Astrocyte (in vitro differentiated cells and primary cell): ENCODE measurements around the gene S100B. TPM values are rescaled to one million over a fixed set of nuclear protein-coding genes. Genes with fewer than 3 reads are reported as not detected.

ENCODE experiments used
- DNase-seq: peaks from one replicate; pipeline ENCODE4 v3.0.0-alpha.2; 2010; ENCODE audit warnings: low read depth
- FAIRE-seq: peaks from 2 replicates; lab custom pipeline; 2011; peaks lifted over from hg19 to GRCh38; lab: Jason Lieb, UNC
- H2AFZ ChIP-seq: 2 replicates; pipeline ENCODE4 v1.6.0; 2012; ENCODE audit warnings: low read depth, low read length, inconsistent platforms
- H3K27ac ChIP-seq: 2 replicates; pipeline ENCODE4 v1.5.1; 2011; ENCODE audit warnings: low read depth, low read length, inconsistent platforms
- H3K27me3 ChIP-seq: 2 replicates; pipeline ENCODE4 v1.6.0; 2011; ENCODE audit warnings: low read length, inconsistent platforms; ENCODE audit not compliant: insufficient read depth
- H3K36me3 ChIP-seq: 2 replicates; pipeline ENCODE4 v1.5.1; 2011; ENCODE audit warnings: low read length, inconsistent platforms; ENCODE audit not compliant: insufficient read depth
- H3K4me1 ChIP-seq: 2 replicates; pipeline ENCODE4 v1.5.1; 2011; ENCODE audit warnings: low read length, inconsistent platforms; ENCODE audit not compliant: insufficient read depth
- H3K4me2 ChIP-seq: 2 replicates; pipeline ENCODE4 v1.6.0; 2012; ENCODE audit warnings: low read length, inconsistent platforms
- H3K4me3 ChIP-seq: 2 replicates; pipeline ENCODE4 v1.5.1; 2011; ENCODE audit warnings: low read depth, mild to moderate bottlenecking, low read length, inconsistent platforms; ENCODE audit not compliant: insufficient read depth
- H3K79me2 ChIP-seq: 2 replicates; pipeline ENCODE4 v1.6.0; 2012; ENCODE audit warnings: mild to moderate bottlenecking, low read length, inconsistent platforms; ENCODE audit not compliant: insufficient read depth
- H3K9ac ChIP-seq: 2 replicates; pipeline ENCODE4 v1.6.0; 2012; ENCODE audit warnings: mild to moderate bottlenecking, low read length, inconsistent platforms
- H3K9me3 ChIP-seq: 2 replicates; pipeline ENCODE4 v1.5.1; 2012; ENCODE audit warnings: low read depth, mild to moderate bottlenecking, low read length, inconsistent platforms; ENCODE audit not compliant: insufficient read depth
- H4K20me1 ChIP-seq: 2 replicates; pipeline ENCODE4 v1.6.0; 2012; ENCODE audit warnings: low read length, inconsistent platforms; ENCODE audit not compliant: insufficient read depth
- H3K27ac Mint-ChIP-seq: one replicate; pipeline ENCODE4 v1.8.0; 2021; ENCODE audit warnings: mild to moderate bottlenecking, mixed read lengths; ENCODE audit not compliant: unreplicated experiment
- H3K27me3 Mint-ChIP-seq: one replicate; pipeline ENCODE4 v1.8.0; 2021; ENCODE audit warnings: low read depth, mixed read lengths; ENCODE audit not compliant: unreplicated experiment
- H3K36me3 Mint-ChIP-seq: one replicate; pipeline ENCODE4 v1.8.0; 2021; ENCODE audit warnings: low read depth, mixed read lengths; ENCODE audit not compliant: unreplicated experiment
- H3K4me1 Mint-ChIP-seq: one replicate; pipeline ENCODE4 v1.8.0; 2021; ENCODE audit warnings: low read depth, mixed read lengths; ENCODE audit not compliant: unreplicated experiment
- H3K4me3 Mint-ChIP-seq: one replicate; pipeline ENCODE4 v1.8.0; 2021; ENCODE audit warnings: mild to moderate bottlenecking, moderate library complexity, mixed read lengths; ENCODE audit not compliant: unreplicated experiment
- H3K9me3 Mint-ChIP-seq: one replicate; pipeline ENCODE4 v1.8.0; 2021; ENCODE audit warnings: mild to moderate bottlenecking, mixed read lengths; ENCODE audit not compliant: unreplicated experiment
- EZH2 ChIP-seq: IDR thresholded peaks from 2 replicates; pipeline ENCODE4 v1.6.1; 2012; ENCODE audit warnings: mild to moderate bottlenecking, low read length, inconsistent platforms; ENCODE audit not compliant: insufficient read depth
- total RNA-seq: library from RNA; stranded (reverse); gene quantifications from 2 replicates; pipeline ENCODE4 v1.2.1, GENCODE V29; 2021
- TF ChIP-seq, protein P1 (sequence below): IDR thresholded peaks from 2 replicates; pipeline ENCODE4 v1.5.1; 2011; ENCODE audit warnings: low read depth, mild to moderate bottlenecking, inconsistent platforms, low read length, moderate library complexity; ENCODE audit not compliant: insufficient read depth

S100B gene
- total RNA-seq, 1 donor from 2014 or later: 2.0 TPM

DNA sequence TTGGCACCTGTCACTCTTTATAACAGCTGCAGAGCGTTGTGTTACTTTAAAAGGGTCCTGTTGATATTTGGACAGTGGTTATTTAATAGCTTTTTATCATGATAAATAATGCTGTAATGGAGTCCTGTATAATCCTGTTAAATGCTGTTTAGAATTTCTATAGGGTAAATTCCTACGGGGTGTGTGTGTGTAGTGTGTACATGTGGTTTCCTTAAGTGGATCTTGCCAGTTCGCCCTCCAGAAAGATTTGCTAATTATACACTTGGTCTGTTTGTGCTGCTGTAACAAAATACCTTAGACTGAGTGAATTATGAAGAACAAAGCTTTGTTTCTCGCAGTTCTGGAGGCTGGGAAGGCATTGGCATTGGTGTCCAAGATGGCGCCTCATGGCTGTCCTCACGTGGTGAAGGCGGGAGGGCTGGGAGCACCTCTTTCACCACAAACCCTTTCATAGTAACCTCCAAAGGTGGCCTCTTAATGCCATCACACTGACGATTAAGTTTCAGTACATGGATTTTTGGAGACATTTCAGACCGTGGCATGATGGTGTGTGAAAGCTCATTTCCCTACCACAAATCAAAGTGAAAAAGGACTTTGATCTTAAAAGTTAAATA lies 41.8 kb upstream of the S100B start:
- H3K9me3 Mint-ChIP-seq: no peaks in the 10 kb centered on the region
- peaks cover 49% of the 10 kb centered on the region for H3K36me3 Mint-ChIP-seq
- H3K9ac ChIP-seq: no peak overlapping the region
- TF ChIP-seq, protein P1, sequence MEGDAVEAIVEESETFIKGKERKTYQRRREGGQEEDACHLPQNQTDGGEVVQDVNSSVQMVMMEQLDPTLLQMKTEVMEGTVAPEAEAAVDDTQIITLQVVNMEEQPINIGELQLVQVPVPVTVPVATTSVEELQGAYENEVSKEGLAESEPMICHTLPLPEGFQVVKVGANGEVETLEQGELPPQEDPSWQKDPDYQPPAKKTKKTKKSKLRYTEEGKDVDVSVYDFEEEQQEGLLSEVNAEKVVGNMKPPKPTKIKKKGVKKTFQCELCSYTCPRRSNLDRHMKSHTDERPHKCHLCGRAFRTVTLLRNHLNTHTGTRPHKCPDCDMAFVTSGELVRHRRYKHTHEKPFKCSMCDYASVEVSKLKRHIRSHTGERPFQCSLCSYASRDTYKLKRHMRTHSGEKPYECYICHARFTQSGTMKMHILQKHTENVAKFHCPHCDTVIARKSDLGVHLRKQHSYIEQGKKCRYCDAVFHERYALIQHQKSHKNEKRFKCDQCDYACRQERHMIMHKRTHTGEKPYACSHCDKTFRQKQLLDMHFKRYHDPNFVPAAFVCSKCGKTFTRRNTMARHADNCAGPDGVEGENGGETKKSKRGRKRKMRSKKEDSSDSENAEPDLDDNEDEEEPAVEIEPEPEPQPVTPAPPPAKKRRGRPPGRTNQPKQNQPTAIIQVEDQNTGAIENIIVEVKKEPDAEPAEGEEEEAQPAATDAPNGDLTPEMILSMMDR: no peak
- TF ChIP-seq EZH2: no peak
- FAIRE-seq: no peak
- peaks cover 71% of the 10 kb centered on the region for H3K79me2 ChIP-seq
- no peaks in the 10 kb centered on the region for H3K9me3 ChIP-seq
- H3K27ac ChIP-seq: no peak overlapping the region
- peaks cover 72% of the 10 kb centered on the region for H4K20me1 ChIP-seq
- no peak for DNase-seq
- H3K27me3 Mint-ChIP-seq: no peaks in the 10 kb centered on the region
- H3K4me1 Mint-ChIP-seq: peaks cover 3% of the 10 kb centered on the region
- H3K4me2 ChIP-seq: no peak overlapping the region
- peaks cover 4% of the 10 kb centered on the region for H3K4me1 ChIP-seq
- no peak overlapping the region for H2AFZ ChIP-seq
- no peak overlapping the region for H3K4me3 Mint-ChIP-seq
- peaks cover 64% of the 10 kb centered on the region for H3K36me3 ChIP-seq
- H3K4me3 ChIP-seq: no peak overlapping the region
- H3K27ac Mint-ChIP-seq: no peak overlapping the region
- H3K27me3 ChIP-seq: no peaks in the 10 kb centered on the region

DNA sequence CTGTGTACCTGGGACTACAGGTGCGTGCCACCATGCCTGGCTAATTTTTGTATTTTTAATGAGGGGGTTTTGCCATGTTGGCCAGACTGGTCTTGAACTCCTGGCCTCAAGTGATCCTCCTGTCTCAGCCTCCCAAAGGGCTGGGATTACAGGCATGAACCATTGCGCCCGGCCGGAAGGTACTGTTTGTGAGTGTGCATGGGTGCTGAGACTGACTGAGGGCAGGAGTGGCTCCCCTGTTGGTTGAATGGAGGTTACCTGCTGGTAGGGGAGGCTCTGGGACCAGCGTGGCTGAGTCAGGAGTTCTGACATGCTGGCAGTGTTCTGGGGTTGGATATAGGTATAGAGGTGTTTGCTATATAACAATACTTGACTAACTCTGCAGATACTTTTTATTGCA lies 41.0 kb upstream of the S100B start:
- Histone ChIP-seq H3K9me3 (no peaks in the 10 kb centered on the region), H3K4me2 (no peak overlapping the region), H2AFZ (no peak overlapping the region), H3K27me3 (no peaks in the 10 kb centered on the region), H3K27ac (no peak overlapping the region), H3K4me1 (peaks cover 4% of the 10 kb centered on the region), H3K9ac (no peak overlapping the region), H4K20me1 (peaks cover 72% of the 10 kb centered on the region), H3K36me3 (peaks cover 64% of the 10 kb centered on the region), H3K4me3 (no peak overlapping the region), H3K79me2 (peaks cover 71% of the 10 kb centered on the region)
- Mint-ChIP-seq H3K9me3 (no peaks in the 10 kb centered on the region), H3K4me3 (no peak overlapping the region), H3K4me1 (peaks cover 5% of the 10 kb centered on the region), H3K27ac (no peak overlapping the region), H3K27me3 (no peaks in the 10 kb centered on the region), H3K36me3 (peaks cover 46% of the 10 kb centered on the region)
- TF ChIP-seq EZH2: no peak
- TF ChIP-seq, protein P1: no peak
- no peak for FAIRE-seq
- DNase-seq: no peak
